Uterus (tissue), 2 donors: ENCODE measurements around the gene ASIC2.
"Not testable (repeated sequence)": the region's sequence is repeated elsewhere in the genome, so short reads cannot be mapped to it uniquely, and the experiment has no call there.

ENCODE experiments used
- POLR2A ChIP-seq, 2 donors: fragments of 450-650 bp; IDR thresholded peaks; one replicate each; pipeline ENCODE4 v1.6.1; 2016; ENCODE audit warnings: antibody characterized with exemption in 2 of 2, mild to moderate bottlenecking in 1 of 2, moderate library complexity in 1 of 2
- TF ChIP-seq, protein P1 (sequence below), 4 experiments: fragments of 200-600 bp in 2 of 4; fragments of 450-650 bp in 2 of 4; sonication (generic) in 2 of 4; IDR thresholded peaks; one replicate each; pipeline ENCODE4 v1.5.1; 2016 to 2019; ENCODE audit warnings: antibody characterized with exemption in 4 of 4, mild to moderate bottlenecking in 2 of 4, moderate library complexity in 1 of 4

DNA sequence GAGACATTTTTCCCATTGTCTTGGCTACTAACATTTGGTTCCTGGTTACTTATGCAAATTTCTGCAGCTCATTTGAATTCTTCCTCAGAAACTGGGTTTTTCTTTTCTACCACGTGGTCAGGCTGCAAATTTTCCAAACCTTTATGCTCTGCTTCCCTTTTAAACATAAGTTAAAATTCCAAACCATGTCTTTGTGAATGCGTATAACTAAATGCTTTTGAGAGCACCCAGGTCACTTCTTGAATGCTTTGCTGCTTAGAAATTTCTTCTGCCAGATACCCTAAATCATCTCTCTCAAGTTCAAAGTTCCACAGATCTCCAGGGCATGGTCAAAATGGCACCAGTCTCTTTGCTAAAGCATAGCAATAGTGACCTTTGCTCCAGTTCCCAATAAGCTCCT is 305.2 kb downstream of the ASIC2 start:
- TF ChIP-seq, protein P1, sequence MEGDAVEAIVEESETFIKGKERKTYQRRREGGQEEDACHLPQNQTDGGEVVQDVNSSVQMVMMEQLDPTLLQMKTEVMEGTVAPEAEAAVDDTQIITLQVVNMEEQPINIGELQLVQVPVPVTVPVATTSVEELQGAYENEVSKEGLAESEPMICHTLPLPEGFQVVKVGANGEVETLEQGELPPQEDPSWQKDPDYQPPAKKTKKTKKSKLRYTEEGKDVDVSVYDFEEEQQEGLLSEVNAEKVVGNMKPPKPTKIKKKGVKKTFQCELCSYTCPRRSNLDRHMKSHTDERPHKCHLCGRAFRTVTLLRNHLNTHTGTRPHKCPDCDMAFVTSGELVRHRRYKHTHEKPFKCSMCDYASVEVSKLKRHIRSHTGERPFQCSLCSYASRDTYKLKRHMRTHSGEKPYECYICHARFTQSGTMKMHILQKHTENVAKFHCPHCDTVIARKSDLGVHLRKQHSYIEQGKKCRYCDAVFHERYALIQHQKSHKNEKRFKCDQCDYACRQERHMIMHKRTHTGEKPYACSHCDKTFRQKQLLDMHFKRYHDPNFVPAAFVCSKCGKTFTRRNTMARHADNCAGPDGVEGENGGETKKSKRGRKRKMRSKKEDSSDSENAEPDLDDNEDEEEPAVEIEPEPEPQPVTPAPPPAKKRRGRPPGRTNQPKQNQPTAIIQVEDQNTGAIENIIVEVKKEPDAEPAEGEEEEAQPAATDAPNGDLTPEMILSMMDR (IDR thresholded peaks at IDR 0.05), result not testable (repeated sequence)
- not testable (repeated sequence) for TF ChIP-seq POLR2A (IDR thresholded peaks at IDR 0.05)
